Astrocyte (in vitro differentiated cells and primary cell): ENCODE results near the gene PGS1.

Experiments
- CTCF ChIP-seq: IDR thresholded peaks from 2 replicates; pipeline ENCODE4 v1.5.1; 2011; ENCODE audit warnings: low read depth, mild to moderate bottlenecking, inconsistent platforms, low read length, moderate library complexity; ENCODE audit not compliant: insufficient read depth
- EZH2 ChIP-seq: IDR thresholded peaks from 2 replicates; pipeline ENCODE4 v1.6.1; 2012; ENCODE audit warnings: mild to moderate bottlenecking, low read length, inconsistent platforms; ENCODE audit not compliant: insufficient read depth

- no peak for TF ChIP-seq CTCF
- no peak for TF ChIP-seq EZH2
Measured at GRCh38 chr17:78441271-78441971, 63.0 kb downstream of the PGS1 start.
